ENCODE results near the gene WASF3. TPM values are rescaled to one million over a fixed set of nuclear protein-coding genes. Genes with fewer than 3 reads are reported as not detected.

The WASF3 gene
- total and polyA plus RNA-seq, 8 donors = 3.6 to 9.3 (median 5.2) TPM

DNA sequence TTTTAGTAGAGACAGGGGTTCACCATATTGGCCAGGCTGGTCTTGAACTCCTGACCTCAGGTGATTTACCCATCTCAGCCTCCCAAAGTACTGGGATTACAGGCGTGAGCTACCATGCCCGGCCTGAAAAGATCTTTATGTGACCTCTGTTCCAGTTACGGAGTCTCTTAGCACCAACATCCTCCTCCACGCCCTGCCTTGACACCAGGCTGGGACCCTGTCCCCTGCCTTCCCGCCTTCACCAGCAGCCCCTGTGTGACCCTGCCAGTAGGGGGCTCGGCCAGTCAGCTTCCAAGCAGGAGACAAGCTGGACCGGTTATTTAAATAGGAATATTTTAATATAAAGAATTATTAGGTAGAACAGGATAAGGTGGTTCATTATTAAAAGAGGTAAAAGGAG is 148.9 kb downstream of the WASF3 start:
- intact Hi-C loops (cut with DNase I) = no loop called here
- 42 to 55% methylated on average over 7 of the region's 7 CpGs for WGBS, 2 donors
- no peak overlapping the region for H3K27ac ChIP-seq
- H3K4me1 ChIP-seq = no peaks in the 10 kb centered on the region
- TF ChIP-seq, protein P1, sequence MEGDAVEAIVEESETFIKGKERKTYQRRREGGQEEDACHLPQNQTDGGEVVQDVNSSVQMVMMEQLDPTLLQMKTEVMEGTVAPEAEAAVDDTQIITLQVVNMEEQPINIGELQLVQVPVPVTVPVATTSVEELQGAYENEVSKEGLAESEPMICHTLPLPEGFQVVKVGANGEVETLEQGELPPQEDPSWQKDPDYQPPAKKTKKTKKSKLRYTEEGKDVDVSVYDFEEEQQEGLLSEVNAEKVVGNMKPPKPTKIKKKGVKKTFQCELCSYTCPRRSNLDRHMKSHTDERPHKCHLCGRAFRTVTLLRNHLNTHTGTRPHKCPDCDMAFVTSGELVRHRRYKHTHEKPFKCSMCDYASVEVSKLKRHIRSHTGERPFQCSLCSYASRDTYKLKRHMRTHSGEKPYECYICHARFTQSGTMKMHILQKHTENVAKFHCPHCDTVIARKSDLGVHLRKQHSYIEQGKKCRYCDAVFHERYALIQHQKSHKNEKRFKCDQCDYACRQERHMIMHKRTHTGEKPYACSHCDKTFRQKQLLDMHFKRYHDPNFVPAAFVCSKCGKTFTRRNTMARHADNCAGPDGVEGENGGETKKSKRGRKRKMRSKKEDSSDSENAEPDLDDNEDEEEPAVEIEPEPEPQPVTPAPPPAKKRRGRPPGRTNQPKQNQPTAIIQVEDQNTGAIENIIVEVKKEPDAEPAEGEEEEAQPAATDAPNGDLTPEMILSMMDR (IDR thresholded peaks at IDR 0.05) = no peak
- H3K4me3 ChIP-seq = no peak overlapping the region
- FAIRE-seq (no peak), DNase-seq (no peak), ATAC-seq (no peak)
- H3K36me3 ChIP-seq = no peaks in the 10 kb centered on the region
- H3K27me3 ChIP-seq = no peaks in the 10 kb centered on the region
- H3K9me3 ChIP-seq = no peaks in the 10 kb centered on the region

- WGBS, 2 donors = 39 to 44% methylated on average over 13 of the region's 13 CpGs
- intact Hi-C loops (cut with DNase I) = no loop called here
- no peak for FAIRE-seq
Measured at GRCh38 chr13:26707122-26708006, 149.9 kb downstream of the WASF3 start.

DNA sequence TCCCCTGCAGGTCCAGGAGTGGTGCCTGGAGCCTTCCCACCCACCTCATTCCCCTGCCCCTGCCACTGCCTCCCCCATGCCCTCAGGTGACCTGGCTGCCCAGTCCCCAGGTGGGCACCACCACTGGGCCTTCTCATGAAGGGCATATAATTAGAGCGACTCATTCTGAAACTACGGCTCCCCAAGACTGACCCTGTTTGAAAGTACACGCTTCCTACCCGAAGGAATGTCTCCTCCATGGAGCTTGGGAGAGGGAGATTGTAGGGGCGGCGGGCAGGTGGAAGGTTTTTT is 150.5 kb downstream of the WASF3 start:
- Histone ChIP-seq H3K4me1 (no peaks in the 10 kb centered on the region), H3K27ac (no peak overlapping the region), H3K4me3 (no peak overlapping the region), H3K36me3 (no peaks in the 10 kb centered on the region), H3K9me3 (no peaks in the 10 kb centered on the region), H3K27me3 (no peaks in the 10 kb centered on the region)
- intact Hi-C loops (cut with DNase I) = no loop called here
- TF ChIP-seq, protein P1 (IDR thresholded peaks at IDR 0.05) = no peak
- no peak for DNase-seq
- ATAC-seq = no peak
- no peak for FAIRE-seq
- 64 to 74% methylated on average over 6 of the region's 6 CpGs for WGBS, 2 donors

More at GRCh38 chr13:26707122-26708006, 149.9 kb downstream of the WASF3 start:
- H3K4me1 ChIP-seq = no peaks in the 10 kb centered on the region
- TF ChIP-seq, protein P1 (IDR thresholded peaks at IDR 0.05) = no peak
- H3K9me3 ChIP-seq = no peaks in the 10 kb centered on the region
- DNase-seq = no peak
- peak in 3 of 4 donors; percentile 65 to 79 (median 70) for ATAC-seq
- H3K27ac ChIP-seq = no peak overlapping the region
- H3K36me3 ChIP-seq = no peaks in the 10 kb centered on the region
- no peak overlapping the region for H3K4me3 ChIP-seq
- H3K27me3 ChIP-seq = no peaks in the 10 kb centered on the region

DNA sequence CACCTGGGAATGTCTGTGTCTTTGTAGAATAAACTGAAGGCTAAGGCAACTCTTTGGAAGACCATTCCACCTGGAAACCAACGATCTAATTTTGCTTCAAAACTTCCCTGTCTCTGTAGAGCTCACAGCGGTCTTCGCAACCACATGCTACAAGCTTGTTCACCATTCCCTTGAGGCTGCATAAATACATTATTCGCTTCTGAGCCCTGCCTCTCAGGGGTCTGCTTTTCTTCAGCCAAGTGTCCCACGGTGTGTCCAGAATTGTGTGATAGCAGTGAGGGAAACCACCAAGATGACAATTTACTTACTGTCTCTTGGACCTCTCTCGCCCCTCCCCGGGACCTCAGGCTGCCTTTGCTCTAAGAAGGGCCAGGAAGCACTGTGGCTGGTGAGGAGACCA is 152.0 kb downstream of the WASF3 start:
- H3K4me1 ChIP-seq = no peaks in the 10 kb centered on the region

More for the DNA sequence above, 152.0 kb downstream of the WASF3 start:
- FAIRE-seq = no peak
- TF ChIP-seq, protein P1 (IDR thresholded peaks at IDR 0.05) = no peak
- H3K27ac ChIP-seq = no peak overlapping the region
- no peaks in the 10 kb centered on the region for H3K36me3 ChIP-seq
- no peaks in the 10 kb centered on the region for H3K27me3 ChIP-seq
- 76 to 80% methylated on average over 7 of the region's 7 CpGs for WGBS, 2 donors
- intact Hi-C loops (cut with DNase I) = no loop called here
- H3K9me3 ChIP-seq = no peaks in the 10 kb centered on the region
- no peak for ATAC-seq
- no peak for DNase-seq
- no peak overlapping the region for H3K4me3 ChIP-seq

Measured in pancreas (tissue), 10 donors.